GM18907 (cell line): ENCODE results near the gene GOLGA7B.
A peak's percentile ranks its signal among the peaks of the same experiment; 100 is the strongest.

Source experiments
- ATAC-seq: cut with Tn5 transposase; IDR thresholded peaks from one replicate; pipeline ENCODE4 v1.9.1; 2021; ENCODE audit warnings: mild to moderate bottlenecking, moderate library complexity; ENCODE audit not compliant: unreplicated experiment

GOLGA7B gene

GRCh38 chr10:97866524-97867219, 17.0 kb downstream of the GOLGA7B start:
- ATAC-seq: no peak

- ATAC-seq: no peak
Measured at GRCh38 chr10:97867220-97867800, 17.7 kb downstream of the GOLGA7B start.

- ATAC-seq: no peak
Measured at GRCh38 chr10:97868134-97868685, 18.6 kb downstream of the GOLGA7B start.

GRCh38 chr10:97869091-97870042, 19.7 kb downstream of the GOLGA7B start:
- ATAC-seq: peak; percentile 98

GRCh38 chr10:97870990-97871389, 21.3 kb downstream of the GOLGA7B start:
- no peak for ATAC-seq

- ATAC-seq: no peak
Measured at GRCh38 chr10:97873569-97873968, 23.9 kb downstream of the GOLGA7B start.

GRCh38 chr10:97874332-97874731, 24.7 kb downstream of the GOLGA7B start:
- ATAC-seq: no peak

- ATAC-seq: no peak
Measured at GRCh38 chr10:97875391-97875790, 25.7 kb downstream of the GOLGA7B start.

- ATAC-seq: no peak
Measured at GRCh38 chr10:97876402-97876801, 26.8 kb downstream of the GOLGA7B start.

- no peak for ATAC-seq
Measured at GRCh38 chr10:97879241-97879640, 29.6 kb downstream of the GOLGA7B start.

GRCh38 chr10:97880109-97880508, 30.5 kb downstream of the GOLGA7B start:
- no peak for ATAC-seq

- ATAC-seq: no peak
Measured at GRCh38 chr10:97882142-97883091, 32.8 kb downstream of the GOLGA7B start.

GRCh38 chr10:97883092-97883485, 33.4 kb downstream of the GOLGA7B start:
- ATAC-seq: no peak

- ATAC-seq: no peak
Measured at GRCh38 chr10:97886286-97886685, 36.6 kb downstream of the GOLGA7B start.

- no peak for ATAC-seq
Measured at GRCh38 chr10:97887399-97887798, 37.8 kb downstream of the GOLGA7B start.

GRCh38 chr10:97888134-97888533, 38.5 kb downstream of the GOLGA7B start:
- no peak for ATAC-seq

GRCh38 chr10:97888641-97889262, 39.1 kb downstream of the GOLGA7B start:
- no peak for ATAC-seq

- ATAC-seq: no peak
Measured at GRCh38 chr10:97889461-97890265, 40.0 kb downstream of the GOLGA7B start.
